Right hindlimb (tissue), 1 donor: ENCODE results near the gene AFG1L.
A peak's percentile ranks its signal among the peaks of the same experiment; 100 is the strongest.
"Not testable (repeated sequence)": the region's sequence is repeated elsewhere in the genome, so short reads cannot be mapped to it uniquely, and the experiment has no call there.

Experiments used
- DNase-seq: peaks from one replicate; pipeline ENCODE4 v3.0.0-alpha.2; 2018

AFG1L gene

GRCh38 chr6:108294727-108295625 lies at the start of gene AFG1L:
Gene AFG1L, plus strand, starts transcription at chr6:108295054. Its CDS starts 26 bp downstream, at chr6:108295080.
- DNase-seq = peak; percentile 97

GRCh38 chr6:108245095-108245494 lies 49.8 kb upstream of the AFG1L start:
- not testable (repeated sequence) for DNase-seq

- DNase-seq = no peak
These were observed 46.8 kb upstream of the AFG1L start for GRCh38 chr6:108247965-108248536.

GRCh38 chr6:108250240-108250866 lies 44.5 kb upstream of the AFG1L start:
- DNase-seq = no peak

GRCh38 chr6:108251252-108251651 lies 43.6 kb upstream of the AFG1L start:
- DNase-seq = no peak

- no peak for DNase-seq
These were observed 42.8 kb upstream of the AFG1L start for GRCh38 chr6:108252055-108252454.

GRCh38 chr6:108253241-108253640 lies 41.6 kb upstream of the AFG1L start:
- DNase-seq = no peak

- DNase-seq = no peak
These were observed 40.1 kb upstream of the AFG1L start for GRCh38 chr6:108254433-108255410.

GRCh38 chr6:108260126-108260808 lies 34.6 kb upstream of the AFG1L start:
- peak; percentile 71 for DNase-seq

GRCh38 chr6:108260809-108261569 lies 33.9 kb upstream of the AFG1L start, which contains the start of gene SNX3:
Gene SNX3, minus strand, starts transcription at chr6:108261040. Its CDS starts 119 bp downstream, at chr6:108260921.
- peak; percentile 97 for DNase-seq

GRCh38 chr6:108263371-108263770 lies 31.5 kb upstream of the AFG1L start:
- DNase-seq = no peak

- DNase-seq = no peak
These were observed 26.0 kb upstream of the AFG1L start for GRCh38 chr6:108268845-108269244.

GRCh38 chr6:108269955-108270354 lies 24.9 kb upstream of the AFG1L start:
- not testable (repeated sequence) for DNase-seq

- no peak for DNase-seq
These were observed 20.3 kb upstream of the AFG1L start for GRCh38 chr6:108274546-108274945.

- DNase-seq = no peak
These were observed 18.9 kb upstream of the AFG1L start for GRCh38 chr6:108275976-108276375.

- no peak for DNase-seq
These were observed 17.6 kb upstream of the AFG1L start for GRCh38 chr6:108277295-108277694.

GRCh38 chr6:108277831-108278230 lies 17.0 kb upstream of the AFG1L start:
- DNase-seq = no peak

- DNase-seq = no peak
These were observed 9.5 kb upstream of the AFG1L start for GRCh38 chr6:108285381-108285780.

- DNase-seq = no peak
These were observed 8.5 kb upstream of the AFG1L start for GRCh38 chr6:108286366-108286765.

- DNase-seq = no peak
These were observed 7.5 kb upstream of the AFG1L start for GRCh38 chr6:108287373-108287772.

GRCh38 chr6:108288742-108289141 lies 6.1 kb upstream of the AFG1L start:
- DNase-seq = no peak
